PC-3 (cell line): ENCODE measurements around the gene TTLL9. TPM values are rescaled to one million over a fixed set of nuclear protein-coding genes. Genes with fewer than 3 reads are reported as not detected.

Experiments
- ATAC-seq: fragments of 200-7000 bp; cut with Tn5 transposase; 2 replicates; pipeline ENCODE4 v1.9.1; 2020; ENCODE audit warnings: mild to moderate bottlenecking, moderate library complexity
- BruUV-seq: library from RNA; stranded (reverse); fragments of 400-500 nt; replicated peaks from 2 replicates; lab custom pipeline; 2021; lab: Mats Ljungman, UMichigan
- CTCF ChIA-PET: fragments of 300-600 bp; sonication (Branson Sonifier 250); formaldehyde crosslinking; loops from one replicate; lab custom pipeline; 2022; ENCODE audit warnings: antibody characterized with exemption; lab: Charles Lee
- POLR2A ChIA-PET: fragments of 300-600 bp; sonication (Branson Sonifier 250); formaldehyde crosslinking; loops from one replicate; lab custom pipeline; 2022; ENCODE audit warnings: antibody characterized with exemption; ENCODE audit not compliant: unreplicated experiment; lab: Charles Lee
- DNase-seq: peaks from one replicate; pipeline ENCODE4 v3.0.0-alpha.2; 2015
- H2AFZ ChIP-seq: fragments of 300-600 bp; sonication (generic); 2 replicates; pipeline ENCODE4 v1.6.0; 2016; ENCODE audit warnings: antibody characterized with exemption, low read length
- H3F3A ChIP-seq: fragments of 300-600 bp; sonication (generic); one replicate; pipeline ENCODE4 v1.6.0; 2017; ENCODE audit warnings: antibody characterized with exemption, low read length, control low read depth, mild to moderate bottlenecking; ENCODE audit not compliant: unreplicated experiment
- H3K27ac ChIP-seq: fragments of 300-600 bp; sonication (generic); 2 replicates; pipeline ENCODE4 v1.5.1; 2016; ENCODE audit warnings: mild to moderate bottlenecking, low read length
- H3K27me3 ChIP-seq: fragments of 300-600 bp; sonication (generic); 2 replicates; pipeline ENCODE4 v1.6.1; 2016; ENCODE audit warnings: low read length, mixed read lengths
- H3K36me3 ChIP-seq: fragments of 300-600 bp; sonication (generic); 2 replicates; pipeline ENCODE4 v1.6.1; 2016; ENCODE audit warnings: low read depth, mixed run types, low read length, mixed read lengths
- H3K4me1 ChIP-seq: fragments of 300-600 bp; sonication (generic); 2 replicates; pipeline ENCODE4 v1.5.1; 2016; ENCODE audit warnings: low read length; ENCODE audit not compliant: insufficient read depth
- H3K4me2 ChIP-seq: fragments of 300-600 bp; sonication (generic); 2 replicates; pipeline ENCODE4 v1.6.0; 2016; ENCODE audit warnings: low read length
- H3K4me3 ChIP-seq: fragments of 300-600 bp; sonication (generic); 2 replicates; pipeline ENCODE4 v1.5.1; 2016; ENCODE audit warnings: mild to moderate bottlenecking, low read length, mixed read lengths
- H3K79me2 ChIP-seq: fragments of 300-600 bp; sonication (generic); 2 replicates; pipeline ENCODE4 v1.6.1; 2017; ENCODE audit warnings: low read length, mixed read lengths
- H3K9ac ChIP-seq: fragments of 300-600 bp; sonication (generic); 2 replicates; pipeline ENCODE4 v1.6.0; 2016; ENCODE audit warnings: mild to moderate bottlenecking, low read length
- H3K9me2 ChIP-seq: fragments of 300-600 bp; sonication (generic); replicated peaks from 2 replicates; pipeline ENCODE4 v1.6.1; 2016; ENCODE audit warnings: mixed run types, low read length, mixed read lengths
- H3K9me3 ChIP-seq: fragments of 300-600 bp; sonication (generic); 2 replicates; pipeline ENCODE4 v1.6.1; 2016; ENCODE audit warnings: low read length, mixed read lengths
- H4K20me1 ChIP-seq: fragments of 300-600 bp; sonication (generic); 2 replicates; pipeline ENCODE4 v1.6.1; 2016; ENCODE audit warnings: low read length, mixed read lengths
- CTCF ChIP-seq: fragments of 300-600 bp; sonication (generic); conservative IDR thresholded peaks from 2 replicates; pipeline ENCODE4 v1.5.1; 2017; ENCODE audit warnings: antibody characterized with exemption, low read depth, mild to moderate bottlenecking, low read length
- EZH2 ChIP-seq: fragments of 300-600 bp; sonication (generic); IDR thresholded peaks from one replicate; pipeline ENCODE4 v1.6.1; 2017; ENCODE audit warnings: antibody characterized with exemption, mild to moderate bottlenecking, low read length; ENCODE audit not compliant: unreplicated experiment
- EZH2phosphoT487 ChIP-seq: fragments of 300-600 bp; sonication (generic); IDR thresholded peaks from 2 replicates; pipeline ENCODE4 v1.6.1; 2018; ENCODE audit warnings: mild to moderate bottlenecking, antibody characterized with exemption, low read length, borderline replicate concordance
- intact Hi-C: fragments of 100-400 bp; cut with micrococcal nuclease; formaldehyde crosslinking; loops from 2 replicates; pipeline ENCODE4 v1.9.0; 2023
- total RNA-seq: library from RNA; depleted of rRNA; stranded (reverse); fragments of >200 nt; gene quantifications from 2 replicates; pipeline ENCODE4 v1.2.3, GENCODE V29; 2014

Gene TTLL9
- total RNA-seq, 1 experiment from 2014 or later = not detected

- H3K36me3 ChIP-seq = no peaks in the 10 kb centered on the region
- intact Hi-C loops = no loop called here
- POLR2A ChIA-PET = no interaction called here
- no peaks in the 10 kb centered on the region for H4K20me1 ChIP-seq
- DNase-seq (no peak), ATAC-seq (no peak)
- peaks cover 23% of the 10 kb centered on the region; the same call in 1 of the 2 replicates for H3K27me3 ChIP-seq
- H3K4me3 ChIP-seq = no peak overlapping the region
- no peak overlapping the region for H2AFZ ChIP-seq
- TF ChIP-seq EZH2 (no peak), EZH2phosphoT487 (no peak), CTCF (no peak)
- no peak overlapping the region for H3K9ac ChIP-seq
- no peak overlapping the region for H3K4me2 ChIP-seq
- no peaks in the 10 kb centered on the region for H3K79me2 ChIP-seq
- BruUV-seq = no TSS peak
- no peaks in the 10 kb centered on the region for H3F3A ChIP-seq
- H3K27ac ChIP-seq = no peak overlapping the region
- no peaks in the 10 kb centered on the region for H3K9me3 ChIP-seq
- no peaks in the 10 kb centered on the region for H3K4me1 ChIP-seq
- CTCF ChIA-PET = no interaction called here
- no peaks in the 10 kb centered on the region for H3K9me2 ChIP-seq
Observed at GRCh38 chr20:31922588-31922987, 52.2 kb downstream of the TTLL9 start.

- Histone ChIP-seq H4K20me1 (no peaks in the 10 kb centered on the region), H3K4me1 (no peaks in the 10 kb centered on the region), H2AFZ (no peak overlapping the region), H3K9me3 (no peaks in the 10 kb centered on the region), H3K4me2 (no peak overlapping the region), H3K9ac (no peak overlapping the region), H3K9me2 (no peaks in the 10 kb centered on the region), H3K79me2 (no peaks in the 10 kb centered on the region), H3K27ac (no peak overlapping the region), H3K36me3 (no peaks in the 10 kb centered on the region), H3K4me3 (no peak overlapping the region), H3K27me3 (peaks cover 24% of the 10 kb centered on the region; the same call in 1 of the 2 replicates), H3F3A (no peaks in the 10 kb centered on the region)
- intact Hi-C loops = no loop called here
- DNase-seq (no peak), ATAC-seq (no peak)
- ChIA-PET CTCF (no interaction called here), POLR2A (no interaction called here)
- TF ChIP-seq EZH2phosphoT487 = no peak
- no peak for TF ChIP-seq EZH2
- no peak for TF ChIP-seq CTCF
- BruUV-seq = no TSS peak
Observed at GRCh38 chr20:31923388-31924331, 53.2 kb downstream of the TTLL9 start.

- H3K4me2 ChIP-seq = no peak overlapping the region
- intact Hi-C loops = no loop called here
- H2AFZ ChIP-seq = no peak overlapping the region
- H3K9ac ChIP-seq = no peak overlapping the region
- no peaks in the 10 kb centered on the region for H3K36me3 ChIP-seq
- no peak for DNase-seq
- no peak overlapping the region for H3K27ac ChIP-seq
- CTCF ChIA-PET = no interaction called here
- TF ChIP-seq EZH2phosphoT487 (no peak), EZH2 (no peak)
- no peaks in the 10 kb centered on the region for H3K4me1 ChIP-seq
- POLR2A ChIA-PET = no interaction called here
- no peaks in the 10 kb centered on the region for H4K20me1 ChIP-seq
- no peak for ATAC-seq
- no TSS peak for BruUV-seq
- no peak overlapping the region for H3K4me3 ChIP-seq
- H3K79me2 ChIP-seq = no peaks in the 10 kb centered on the region
- H3F3A ChIP-seq = no peaks in the 10 kb centered on the region
- peaks cover 21% of the 10 kb centered on the region; the same call in 1 of the 2 replicates for H3K27me3 ChIP-seq
- no peaks in the 10 kb centered on the region for H3K9me2 ChIP-seq
- no peaks in the 10 kb centered on the region for H3K9me3 ChIP-seq
Observed at GRCh38 chr20:31924561-31924960, 54.1 kb downstream of the TTLL9 start.
